ENCODE data around the gene CTSZ. TPM values are rescaled to one million over a fixed set of nuclear protein-coding genes. Genes with fewer than 3 reads are reported as not detected.

CTSZ gene
- total RNA-seq, 1 donor from 2014 or later = 73.7 TPM

- Histone ChIP-seq H3K4me3 (ENCODE audit: low read depth, low read length) (no peak overlapping the region), H3K27me3 (ENCODE audit: control insufficient read depth, insufficient read depth, low read length) (no peaks in the 10 kb centered on the region), H3K36me3 (ENCODE audit: control insufficient read depth, insufficient read depth, low read length) (no peaks in the 10 kb centered on the region)
- no peak for FAIRE-seq
- peak; percentile 80 for DNase-seq (ENCODE audit: low read depth)
- TF ChIP-seq CTCF (IDR thresholded peaks at IDR 0.05; ENCODE audit: insufficient read depth, low read length, severe bottlenecking) = no peak
Observed at GRCh38 chr20:59010995-59011873, 4.2 kb upstream of the CTSZ start.

- DNase-seq (ENCODE audit: low read depth) (peak; percentile 69), FAIRE-seq (no peak)
- H3K36me3 ChIP-seq (ENCODE audit: control insufficient read depth, insufficient read depth, low read length) = no peaks in the 10 kb centered on the region
- H3K4me3 ChIP-seq (ENCODE audit: low read depth, low read length) = no peak overlapping the region
- TF ChIP-seq CTCF (IDR thresholded peaks at IDR 0.05; ENCODE audit: insufficient read depth, low read length, severe bottlenecking) = no peak
- H3K27me3 ChIP-seq (ENCODE audit: control insufficient read depth, insufficient read depth, low read length) = no peaks in the 10 kb centered on the region
Observed at GRCh38 chr20:59010321-59010994, 3.4 kb upstream of the CTSZ start.

- TF ChIP-seq CTCF (IDR thresholded peaks at IDR 0.05; ENCODE audit: insufficient read depth, low read length, severe bottlenecking) = no peak
- DNase-seq (ENCODE audit: low read depth) = no peak
- H3K36me3 ChIP-seq (ENCODE audit: control insufficient read depth, insufficient read depth, low read length) = peaks cover 3% of the 10 kb centered on the region
- FAIRE-seq = no peak
- H3K4me3 ChIP-seq (ENCODE audit: low read depth, low read length) = no peak overlapping the region
- no peaks in the 10 kb centered on the region for H3K27me3 ChIP-seq (ENCODE audit: control insufficient read depth, insufficient read depth, low read length)
Observed at GRCh38 chr20:59008715-59009336, 1.8 kb upstream of the CTSZ start.

- DNase-seq (ENCODE audit: low read depth) = no peak
- no peaks in the 10 kb centered on the region for H3K27me3 ChIP-seq (ENCODE audit: control insufficient read depth, insufficient read depth, low read length)
- no peak overlapping the region for H3K4me3 ChIP-seq (ENCODE audit: low read depth, low read length)
- no peak for FAIRE-seq
- TF ChIP-seq CTCF (IDR thresholded peaks at IDR 0.05; ENCODE audit: insufficient read depth, low read length, severe bottlenecking) = no peak
- H3K36me3 ChIP-seq (ENCODE audit: control insufficient read depth, insufficient read depth, low read length) = peaks cover 3% of the 10 kb centered on the region
Observed at GRCh38 chr20:59007665-59008511, 834 bp upstream of the CTSZ start.

GRCh38 chr20:59006167-59006863 is 739 bp downstream of the CTSZ start:
- FAIRE-seq (no peak), DNase-seq (ENCODE audit: low read depth) (no peak)
- Histone ChIP-seq H3K4me3 (ENCODE audit: low read depth, low read length) (peak overlapping the region; percentile 70), H3K36me3 (ENCODE audit: control insufficient read depth, insufficient read depth, low read length) (peaks cover 7% of the 10 kb centered on the region), H3K27me3 (ENCODE audit: control insufficient read depth, insufficient read depth, low read length) (no peaks in the 10 kb centered on the region)
- TF ChIP-seq CTCF (IDR thresholded peaks at IDR 0.05; ENCODE audit: insufficient read depth, low read length, severe bottlenecking) = no peak

Measured in bronchial epithelial cell (primary cell).